ENCODE measurements around the gene CHSY1. TPM values are rescaled to one million over a fixed set of nuclear protein-coding genes. Genes with fewer than 3 reads are reported as not detected.

CHSY1 gene
- polyA plus RNA-seq, 1 donor from 2014 or later, result 16.1 TPM

GRCh38 chr15:101294731-101295606, 43.1 kb upstream of the CHSY1 start, which contains the start of gene SNRPA1:
Gene SNRPA1 (minus strand): TSS chr15:101295248. CDS start chr15:101295178, 70 bp downstream.
- Histone ChIP-seq H3K79me2 (replicated peaks; ENCODE audit: insufficient read depth, low read length) (peaks cover 49% of the 10 kb centered on the region), H3K9ac (ENCODE audit: low read length) (peak within 1 kb of the TSS; percentile 88), H3K9me2 (ENCODE audit: insufficient read depth, low read length) (no peaks in the 10 kb centered on the region), H3K4me2 (ENCODE audit: low read length) (peak within 1 kb of the TSS; percentile 75), H3K36me3 (ENCODE audit: insufficient read depth, low read length) (no peaks in the 10 kb centered on the region), H3K9me3 (ENCODE audit: low read length) (no peaks in the 10 kb centered on the region), H2AFZ (ENCODE audit: low read depth, low read length) (peak within 1 kb of the TSS; percentile 84), H3K27ac (ENCODE audit: low read length) (peak within 1 kb of the TSS; percentile 87), H4K20me1 (ENCODE audit: insufficient read depth) (peaks cover 3% of the 10 kb centered on the region), H3F3A (ENCODE audit: insufficient read depth, low read length, poor library complexity, severe bottlenecking) (peaks cover 8% of the 10 kb centered on the region), H3K4me3 (ENCODE audit: low read length) (peak within 1 kb of the TSS; percentile 93), H3K27me3 (ENCODE audit: insufficient read depth, low read depth, low read length) (no peaks in the 10 kb centered on the region)
- TF ChIP-seq POLR2AphosphoS5 (IDR thresholded peaks at IDR 0.05) (peak; percentile 95), TAF1 (IDR thresholded peaks at IDR 0.05; ENCODE audit: low read depth) (peak; percentile 68), RAD21 (conservative IDR thresholded peaks at IDR 0.05) (no peak), EZH2 (IDR thresholded peaks at IDR 0.05; ENCODE audit: borderline replicate concordance, insufficient read depth, low read length, poor library complexity, severe bottlenecking) (no peak), REST (IDR thresholded peaks at IDR 0.05; ENCODE audit: borderline replicate concordance) (no peak), SMC3 (conservative IDR thresholded peaks at IDR 0.05; ENCODE audit: poor library complexity) (no peak), MXI1 (conservative IDR thresholded peaks at IDR 0.05; ENCODE audit: poor library complexity, severe bottlenecking) (peak; percentile 95), EP300 (conservative IDR thresholded peaks at IDR 0.05; ENCODE audit: poor library complexity, severe bottlenecking) (peak; percentile 56)
- TF ChIP-seq, protein P1, sequence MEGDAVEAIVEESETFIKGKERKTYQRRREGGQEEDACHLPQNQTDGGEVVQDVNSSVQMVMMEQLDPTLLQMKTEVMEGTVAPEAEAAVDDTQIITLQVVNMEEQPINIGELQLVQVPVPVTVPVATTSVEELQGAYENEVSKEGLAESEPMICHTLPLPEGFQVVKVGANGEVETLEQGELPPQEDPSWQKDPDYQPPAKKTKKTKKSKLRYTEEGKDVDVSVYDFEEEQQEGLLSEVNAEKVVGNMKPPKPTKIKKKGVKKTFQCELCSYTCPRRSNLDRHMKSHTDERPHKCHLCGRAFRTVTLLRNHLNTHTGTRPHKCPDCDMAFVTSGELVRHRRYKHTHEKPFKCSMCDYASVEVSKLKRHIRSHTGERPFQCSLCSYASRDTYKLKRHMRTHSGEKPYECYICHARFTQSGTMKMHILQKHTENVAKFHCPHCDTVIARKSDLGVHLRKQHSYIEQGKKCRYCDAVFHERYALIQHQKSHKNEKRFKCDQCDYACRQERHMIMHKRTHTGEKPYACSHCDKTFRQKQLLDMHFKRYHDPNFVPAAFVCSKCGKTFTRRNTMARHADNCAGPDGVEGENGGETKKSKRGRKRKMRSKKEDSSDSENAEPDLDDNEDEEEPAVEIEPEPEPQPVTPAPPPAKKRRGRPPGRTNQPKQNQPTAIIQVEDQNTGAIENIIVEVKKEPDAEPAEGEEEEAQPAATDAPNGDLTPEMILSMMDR (IDR thresholded peaks at IDR 0.05; ENCODE audit: poor library complexity, severe bottlenecking), result no peak

DNA sequence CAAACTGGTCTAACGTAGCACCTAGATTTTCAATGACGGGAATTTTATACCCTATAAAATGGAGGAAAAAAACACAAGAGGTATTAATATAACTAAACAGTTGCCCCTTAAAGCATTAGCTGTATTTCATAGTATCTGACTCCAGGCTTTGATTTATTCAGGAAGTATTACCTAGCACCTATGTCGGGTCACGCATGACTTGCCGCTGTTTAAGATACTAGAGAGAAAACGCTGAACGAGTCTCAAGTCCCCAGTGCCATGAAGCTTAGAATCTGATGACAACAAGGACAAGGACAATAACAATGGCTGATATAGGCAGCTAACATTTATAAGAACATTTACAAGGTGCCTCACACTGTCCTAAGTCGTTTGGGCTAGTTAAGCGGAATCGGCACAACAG, 41.3 kb upstream of the CHSY1 start:
- no peak overlapping the region for H3K27ac ChIP-seq (ENCODE audit: low read length)
- H3K9me2 ChIP-seq (ENCODE audit: insufficient read depth, low read length), result no peaks in the 10 kb centered on the region
- H2AFZ ChIP-seq (ENCODE audit: low read depth, low read length), result no peak overlapping the region
- no peaks in the 10 kb centered on the region for H3K36me3 ChIP-seq (ENCODE audit: insufficient read depth, low read length)
- peaks cover 60% of the 10 kb centered on the region for H3K79me2 ChIP-seq (replicated peaks; ENCODE audit: insufficient read depth, low read length)
- H3K9me3 ChIP-seq (ENCODE audit: low read length), result no peaks in the 10 kb centered on the region
- TF ChIP-seq TAF1 (IDR thresholded peaks at IDR 0.05; ENCODE audit: low read depth) (no peak), REST (IDR thresholded peaks at IDR 0.05; ENCODE audit: borderline replicate concordance) (no peak), RAD21 (conservative IDR thresholded peaks at IDR 0.05) (no peak), MXI1 (conservative IDR thresholded peaks at IDR 0.05; ENCODE audit: poor library complexity, severe bottlenecking) (no peak), POLR2AphosphoS5 (IDR thresholded peaks at IDR 0.05) (no peak), EP300 (conservative IDR thresholded peaks at IDR 0.05; ENCODE audit: poor library complexity, severe bottlenecking) (no peak), EZH2 (IDR thresholded peaks at IDR 0.05; ENCODE audit: borderline replicate concordance, insufficient read depth, low read length, poor library complexity, severe bottlenecking) (no peak), SMC3 (conservative IDR thresholded peaks at IDR 0.05; ENCODE audit: poor library complexity) (no peak)
- TF ChIP-seq, protein P1 (IDR thresholded peaks at IDR 0.05; ENCODE audit: poor library complexity, severe bottlenecking), result no peak
- peak overlapping the region; percentile 75 for H3K4me2 ChIP-seq (ENCODE audit: low read length)
- H3K9ac ChIP-seq (ENCODE audit: low read length), result no peak overlapping the region
- H3F3A ChIP-seq (ENCODE audit: insufficient read depth, low read length, poor library complexity, severe bottlenecking), result peaks cover 8% of the 10 kb centered on the region
- H3K27me3 ChIP-seq (ENCODE audit: insufficient read depth, low read depth, low read length), result no peaks in the 10 kb centered on the region
- H4K20me1 ChIP-seq (ENCODE audit: insufficient read depth), result peaks cover 3% of the 10 kb centered on the region
- H3K4me3 ChIP-seq (ENCODE audit: low read length), result peak overlapping the region; percentile 93

Measured in neural cell (in vitro differentiated cells).